ENCODE data around the gene LSMEM2.

Gene LSMEM2

DNA sequence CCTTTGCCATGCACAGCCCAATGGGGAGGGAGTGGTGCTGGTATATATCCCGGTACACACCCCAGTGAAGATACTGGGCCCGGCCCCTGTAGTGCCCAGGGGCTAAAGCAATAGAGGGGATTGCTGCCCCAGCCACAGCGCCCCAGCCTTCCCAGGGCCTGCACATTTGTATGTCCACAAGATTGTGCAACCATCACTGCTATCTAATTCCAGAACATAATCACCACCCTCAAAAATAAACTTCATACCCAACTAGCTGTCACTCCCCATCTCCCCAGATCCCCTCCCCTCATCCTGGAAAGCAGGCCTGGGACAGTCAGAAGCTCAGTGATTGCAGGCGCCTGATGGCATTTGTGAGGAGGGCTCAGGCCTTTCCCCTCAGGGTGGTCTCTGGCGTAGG lies 29.4 kb upstream of the LSMEM2 start:
- Histone ChIP-seq H3K4me1 (peaks cover 46 to 100% (median 85%) of the 10 kb centered on the region in 10 experiments), H3K27ac (peak overlapping the region in 7 of 11 experiments; percentile 45 to 99 (median 63); a peak in 11 of 22 replicates), H3K9ac (peak overlapping the region in 10 of 11 experiments; percentile 5 to 99 (median 94); a peak in 15 of 22 replicates), H3K4me3 (no peak overlapping the region), H3K4me2 (peak overlapping the region in 8 of 11 experiments; percentile 7 to 99 (median 96); a peak in 14 of 22 replicates), H3K9me3 (replicated peaks in 1 of 11) (no peaks in the 10 kb centered on the region), H3K27me3 (no peaks in the 10 kb centered on the region), H3K36me3 (peaks cover 54 to 92% (median 78%) of the 10 kb centered on the region in 11 experiments), H4K20me1 (peaks cover 80 to 100% (median 87%) of the 10 kb centered on the region in 11 experiments)
- TF ChIP-seq Cebpa-rat (IDR thresholded peaks at IDR 0.05): no peak

DNA sequence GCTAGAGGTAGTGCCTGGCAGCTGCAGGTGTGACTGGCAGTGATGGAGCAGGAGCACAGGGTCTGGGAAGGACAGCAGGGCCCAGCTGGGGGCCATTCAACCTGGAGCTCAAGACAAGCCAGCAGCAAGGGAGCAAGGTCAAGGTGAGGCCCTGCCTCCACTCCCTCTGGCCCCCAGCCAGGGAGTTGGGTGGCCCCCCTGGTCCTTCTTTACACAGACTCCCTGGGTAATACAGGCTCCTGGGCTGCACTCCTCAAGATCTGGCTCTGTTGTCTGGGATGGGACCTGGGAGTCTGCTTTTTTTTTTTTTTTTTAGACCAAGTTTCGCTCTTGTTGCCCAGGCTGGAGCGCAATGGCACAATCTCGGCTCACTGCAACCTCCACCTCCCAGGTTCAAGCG lies 28.4 kb upstream of the LSMEM2 start:
- Histone ChIP-seq H3K4me3 (no peak overlapping the region), H3K27me3 (no peaks in the 10 kb centered on the region), H4K20me1 (peaks cover 88 to 100% (median 95%) of the 10 kb centered on the region in 11 experiments), H3K36me3 (peaks cover 65 to 92% (median 85%) of the 10 kb centered on the region in 11 experiments), H3K4me1 (peaks cover 42 to 100% (median 84%) of the 10 kb centered on the region in 10 experiments), H3K9me3 (replicated peaks in 1 of 11) (no peaks in the 10 kb centered on the region), H3K4me2 (peak overlapping the region in 2 of 11 experiments; percentile 38 to 96; a peak in 4 of 22 replicates), H3K9ac (peak overlapping the region in 4 of 11 experiments; percentile 61 to 99 (median 80); a peak in 4 of 22 replicates), H3K27ac (no peak overlapping the region)
- TF ChIP-seq Cebpa-rat (IDR thresholded peaks at IDR 0.05): no peak

DNA sequence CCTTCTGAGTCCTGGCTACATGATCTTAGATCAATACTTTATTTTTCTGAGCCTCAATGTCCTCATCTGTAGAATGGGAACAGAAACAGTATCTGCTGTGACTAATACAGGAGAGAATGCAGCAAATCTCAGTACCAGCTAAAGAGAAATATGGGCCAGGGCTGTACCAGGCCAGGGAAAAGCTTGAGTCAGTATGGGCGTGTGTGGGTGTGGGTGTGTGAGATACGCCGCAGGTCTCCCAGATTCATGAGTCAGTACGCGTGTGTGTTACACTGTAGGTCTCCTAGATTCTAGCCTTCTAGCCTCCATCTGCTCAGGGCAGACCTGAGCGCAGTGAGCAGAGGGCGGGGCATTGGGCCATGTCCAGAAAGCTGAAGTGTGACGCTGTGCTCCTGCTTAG lies 27.7 kb upstream of the LSMEM2 start:
- Histone ChIP-seq H3K9ac (peak overlapping the region in 3 of 11 experiments; percentile 9 to 69 (median 61); a peak in 1 of 22 replicates), H3K9me3 (replicated peaks in 1 of 11) (no peaks in the 10 kb centered on the region), H3K36me3 (peaks cover 71 to 97% (median 90%) of the 10 kb centered on the region in 11 experiments), H3K27me3 (no peaks in the 10 kb centered on the region), H3K27ac (no peak overlapping the region), H3K4me2 (peak overlapping the region in 3 of 11 experiments; percentile 33 to 85 (median 35); a peak in 4 of 22 replicates), H3K4me1 (peaks cover 35 to 98% (median 77%) of the 10 kb centered on the region in 10 experiments), H4K20me1 (peaks cover 90 to 100% (median 99%) of the 10 kb centered on the region in 11 experiments), H3K4me3 (no peak overlapping the region)
- no peak for TF ChIP-seq Cebpa-rat (IDR thresholded peaks at IDR 0.05)

DNA sequence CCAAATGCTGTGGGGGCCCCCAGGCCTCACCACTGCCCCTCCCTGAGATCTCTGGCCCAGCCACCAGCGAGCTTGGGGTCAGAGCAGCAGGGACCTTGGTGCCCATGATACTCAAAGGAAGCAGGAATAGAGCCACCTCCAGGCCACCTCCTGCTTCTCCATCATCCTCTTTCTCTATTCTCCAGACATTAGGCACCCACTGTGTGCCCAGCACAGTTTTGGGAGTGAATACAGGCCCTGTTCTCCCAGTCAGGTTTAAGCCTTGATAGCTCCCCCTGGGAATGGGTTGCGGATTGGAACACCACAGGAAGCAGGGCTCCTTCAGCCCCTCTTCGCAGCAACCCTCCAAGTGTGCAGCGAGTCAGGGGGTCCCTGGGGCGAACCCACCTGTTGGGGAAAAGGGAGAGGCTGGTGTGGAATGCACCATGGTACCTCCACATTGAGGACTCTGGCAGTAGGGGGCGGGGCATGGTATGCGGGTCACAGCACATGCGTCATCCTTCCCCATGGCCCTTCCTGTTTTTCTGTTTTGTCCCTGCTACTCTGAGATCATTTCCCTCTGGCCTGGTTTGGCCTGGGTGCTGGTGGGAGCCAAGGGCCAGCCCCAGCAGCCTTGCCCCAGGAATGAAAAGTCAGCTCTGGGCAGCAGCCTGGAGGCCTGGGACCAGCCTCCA lies 24.2 kb upstream of the LSMEM2 start:
- Histone ChIP-seq H3K4me1 (peaks cover 20 to 95% (median 60%) of the 10 kb centered on the region in 10 experiments), H4K20me1 (peaks cover 63 to 100% (median 97%) of the 10 kb centered on the region in 11 experiments), H3K9me3 (replicated peaks in 1 of 11) (no peaks in the 10 kb centered on the region), H3K9ac (peak overlapping the region; percentile 3 to 75 (median 47); a peak in 16 of 22 replicates), H3K27ac (peak overlapping the region in 10 of 11 experiments; percentile 34 to 71 (median 60); a peak in 19 of 22 replicates), H3K4me3 (no peak overlapping the region; a peak in 1 of 20 replicates), H3K27me3 (no peaks in the 10 kb centered on the region), H3K36me3 (peaks cover 84 to 100% (median 97%) of the 10 kb centered on the region in 11 experiments), H3K4me2 (peak overlapping the region; percentile 16 to 85 (median 61); a peak in 19 of 22 replicates)
- TF ChIP-seq Cebpa-rat (IDR thresholded peaks at IDR 0.05): no peak

DNA sequence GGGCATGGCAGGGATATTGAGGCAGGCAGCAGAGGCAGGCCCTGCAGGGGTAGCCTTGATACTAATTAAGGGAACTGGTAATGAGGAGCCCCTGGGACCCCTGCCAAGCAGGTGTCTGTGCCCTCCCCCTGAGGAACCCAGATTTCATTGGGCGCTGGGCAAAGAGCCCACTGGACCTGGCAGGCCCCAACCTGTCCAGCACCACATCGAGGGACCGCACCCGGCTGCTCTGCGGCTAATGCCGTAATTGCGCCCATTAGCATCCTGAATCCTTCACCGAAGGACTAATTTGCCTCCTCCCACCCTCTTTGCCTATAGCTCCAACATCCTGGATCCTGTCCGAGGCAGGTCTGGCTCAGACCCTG lies 23.7 kb upstream of the LSMEM2 start:
- H3K9me3 ChIP-seq (replicated peaks in 1 of 11): no peaks in the 10 kb centered on the region
- H4K20me1 ChIP-seq: peaks cover 58 to 97% (median 91%) of the 10 kb centered on the region in 11 experiments
- H3K4me3 ChIP-seq: no peak overlapping the region
- peaks cover 79 to 96% (median 93%) of the 10 kb centered on the region in 11 experiments for H3K36me3 ChIP-seq
- peak overlapping the region in 10 of 11 experiments; percentile 14 to 71 (median 54); a peak in 17 of 22 replicates for H3K27ac ChIP-seq
- peaks cover 22 to 92% (median 57%) of the 10 kb centered on the region in 10 experiments for H3K4me1 ChIP-seq
- peak overlapping the region; percentile 16 to 85 (median 61); a peak in 18 of 22 replicates for H3K4me2 ChIP-seq
- TF ChIP-seq Cebpa-rat (IDR thresholded peaks at IDR 0.05): no peak
- H3K27me3 ChIP-seq: no peaks in the 10 kb centered on the region
- H3K9ac ChIP-seq: peak overlapping the region; percentile 3 to 65 (median 47); a peak in 12 of 22 replicates

DNA sequence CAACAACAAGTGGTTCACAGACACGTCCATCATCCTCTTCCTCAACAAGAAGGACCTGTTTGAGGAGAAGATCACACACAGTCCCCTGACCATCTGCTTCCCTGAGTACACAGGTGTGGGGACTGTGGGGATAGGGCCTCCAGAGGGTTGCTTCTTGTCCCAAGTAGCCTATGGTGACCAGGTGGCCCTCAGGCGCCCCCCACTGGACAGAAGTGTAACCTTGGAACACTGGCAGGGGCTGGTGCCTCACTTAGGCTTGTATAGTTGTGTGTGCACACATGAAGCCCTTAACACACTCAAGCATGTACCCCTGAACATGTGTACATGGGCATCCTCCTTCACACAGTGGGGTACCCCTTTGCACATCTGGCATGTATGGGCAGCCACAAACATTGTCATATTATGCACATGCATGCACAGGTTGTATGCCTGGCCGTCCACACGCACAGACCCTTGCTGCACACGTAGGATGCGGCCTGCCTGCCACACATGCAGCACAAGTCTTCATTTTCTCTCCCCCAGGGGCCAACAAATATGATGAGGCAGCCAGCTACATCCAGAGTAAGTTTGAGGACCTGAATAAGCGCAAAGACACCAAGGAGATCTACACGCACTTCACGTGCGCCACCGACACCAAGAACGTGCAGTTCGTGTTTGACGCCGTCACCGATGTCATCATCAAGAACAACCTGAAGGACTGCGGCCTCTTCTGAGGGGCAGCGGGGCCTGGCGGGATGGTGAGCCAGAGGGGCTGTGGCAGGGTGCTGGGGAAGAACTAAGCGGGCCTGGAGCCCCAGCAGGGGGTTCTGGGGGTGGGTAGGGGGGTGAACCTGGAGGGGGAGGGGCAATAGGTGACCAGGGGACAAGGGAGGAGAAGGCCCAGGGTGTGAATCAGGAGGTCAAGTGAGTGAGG lies 21.7 kb upstream of the LSMEM2 start:
- Histone ChIP-seq H3K4me2 (no peak overlapping the region; a peak in 1 of 22 replicates), H3K36me3 (peaks cover 59 to 76% (median 73%) of the 10 kb centered on the region in 11 experiments), H3K27me3 (no peaks in the 10 kb centered on the region), H3K4me1 (peaks cover 42 to 82% (median 65%) of the 10 kb centered on the region in 10 experiments), H3K9me3 (replicated peaks in 1 of 11) (no peaks in the 10 kb centered on the region), H3K9ac (no peak overlapping the region), H4K20me1 (peaks cover 38 to 92% (median 71%) of the 10 kb centered on the region in 11 experiments), H3K4me3 (no peak overlapping the region), H3K27ac (no peak overlapping the region)
- TF ChIP-seq Cebpa-rat (IDR thresholded peaks at IDR 0.05): no peak

DNA sequence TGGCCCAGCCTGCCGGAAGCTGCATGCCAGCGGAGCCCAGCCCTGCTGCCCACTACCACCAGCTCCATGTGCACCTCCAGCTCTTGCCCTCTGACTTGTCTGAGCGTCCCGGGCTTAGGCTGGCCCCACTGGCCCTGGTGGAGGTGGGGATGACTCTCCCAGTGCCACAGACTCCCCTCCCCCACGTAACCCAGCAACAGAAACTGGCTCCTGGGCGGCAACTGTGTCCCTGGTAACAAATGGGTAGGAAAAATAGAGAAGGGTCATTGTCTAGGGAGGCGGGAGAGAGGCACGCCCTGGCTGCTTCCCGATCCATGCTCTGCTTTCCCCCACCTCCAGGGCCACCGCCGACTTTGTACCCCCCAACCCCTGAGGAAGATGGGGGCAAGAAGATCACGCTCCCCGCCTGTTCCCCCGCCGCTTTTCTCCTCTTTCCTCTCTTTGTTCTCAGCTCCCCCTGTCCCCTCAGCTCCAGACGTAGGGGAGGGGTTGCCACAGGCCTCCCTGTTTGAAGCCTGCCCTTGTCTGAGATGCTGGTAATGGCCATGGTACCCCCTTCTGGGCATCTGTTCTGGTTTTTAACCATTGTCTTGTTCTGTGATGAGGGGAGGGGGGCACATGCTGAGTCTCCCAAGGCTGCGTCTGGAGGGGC lies 20.7 kb upstream of the LSMEM2 start:
- H3K9me3 ChIP-seq (replicated peaks in 1 of 11): no peaks in the 10 kb centered on the region
- H3K4me2 ChIP-seq: peak overlapping the region in 1 of 11 experiments; percentile 83; a peak in 1 of 22 replicates
- peaks cover 50 to 67% (median 64%) of the 10 kb centered on the region in 11 experiments for H3K36me3 ChIP-seq
- H3K4me1 ChIP-seq: peaks cover 46 to 73% (median 59%) of the 10 kb centered on the region in 10 experiments
- H4K20me1 ChIP-seq: peaks cover 29 to 92% (median 62%) of the 10 kb centered on the region in 11 experiments
- no peak overlapping the region for H3K4me3 ChIP-seq
- no peak overlapping the region; a peak in 1 of 22 replicates for H3K27ac ChIP-seq
- H3K27me3 ChIP-seq: no peaks in the 10 kb centered on the region
- peak overlapping the region in 7 of 11 experiments; percentile 18 to 88 (median 28); a peak in 8 of 22 replicates for H3K9ac ChIP-seq
- no peak for TF ChIP-seq Cebpa-rat (IDR thresholded peaks at IDR 0.05)

DNA sequence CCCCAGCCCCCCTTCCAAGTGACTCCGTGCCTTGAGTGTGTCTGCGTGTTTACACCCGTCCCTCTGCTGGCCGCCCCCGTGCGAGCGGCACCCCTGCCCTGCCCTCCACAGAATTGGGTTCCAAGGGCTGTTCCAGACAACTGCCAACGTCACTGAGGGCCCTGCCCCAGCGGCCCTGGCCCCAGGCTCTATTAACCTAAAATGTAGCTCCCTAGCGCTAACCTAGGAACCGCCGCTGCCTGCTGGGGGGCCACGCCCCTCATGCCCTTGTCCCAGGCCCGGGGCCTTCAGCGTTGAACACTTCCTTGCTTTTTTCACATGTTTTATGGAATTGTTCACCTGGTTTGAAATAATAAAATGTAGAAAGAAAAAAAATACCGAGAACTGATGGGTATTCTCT lies 19.9 kb upstream of the LSMEM2 start:
- Histone ChIP-seq H3K4me2 (peak overlapping the region in 7 of 11 experiments; percentile 83 to 97 (median 93); a peak in 9 of 22 replicates), H4K20me1 (peaks cover 23 to 90% (median 54%) of the 10 kb centered on the region in 11 experiments), H3K9me3 (replicated peaks in 1 of 11) (no peaks in the 10 kb centered on the region), H3K4me1 (peaks cover 41 to 66% (median 54%) of the 10 kb centered on the region in 10 experiments), H3K4me3 (0 out of 20 replicates have a peak overlapping the region, but pooled peaks of 1 of the 10 experiments have one; percentile 61), H3K27me3 (no peaks in the 10 kb centered on the region), H3K9ac (peak overlapping the region in 8 of 11 experiments; percentile 15 to 88 (median 86); a peak in 12 of 22 replicates), H3K36me3 (peaks cover 48 to 58% (median 55%) of the 10 kb centered on the region in 11 experiments), H3K27ac (no peak overlapping the region)
- no peak for TF ChIP-seq Cebpa-rat (IDR thresholded peaks at IDR 0.05)

All from BLaER1 treated with 17β-estradiol and CSF1 and Interleukin-3, amounts not matched to agents 10 nM and 100 nM (cell line).